ENCODE data around the gene RCE1.

Gene RCE1

DNA sequence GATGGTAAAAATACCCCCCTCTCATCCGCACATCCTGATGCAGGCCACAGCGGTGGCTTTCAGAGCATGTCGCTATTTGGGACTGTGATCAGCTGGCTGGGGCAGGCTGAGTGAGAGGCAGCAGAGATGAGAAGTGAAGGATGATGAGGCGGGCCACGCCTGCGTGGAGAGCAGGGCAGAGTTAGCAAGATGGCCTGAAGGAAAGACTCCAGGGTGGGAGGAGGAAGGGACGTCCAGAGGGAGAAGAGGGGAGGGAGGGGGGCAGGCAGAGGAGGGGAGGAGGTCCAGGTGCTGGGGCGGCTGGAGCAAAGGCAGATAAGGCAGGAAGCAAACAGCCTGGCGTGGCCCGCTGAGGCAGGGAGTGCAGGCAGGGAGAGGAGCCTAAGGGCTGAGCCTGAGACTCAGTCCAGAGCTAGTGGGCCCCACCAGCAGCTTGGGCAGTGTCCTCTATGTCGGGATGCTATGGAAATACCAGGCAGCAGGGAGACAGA is 42.8 kb downstream of the RCE1 start:
- Histone ChIP-seq H3K27ac (ENCODE audit: low read depth, low read length) (no peak overlapping the region), H3K9me3 (ENCODE audit: low read length) (no peaks in the 10 kb centered on the region), H3K4me3 (ENCODE audit: low read depth in 1 of 2, low read length in 2 of 2) (no peak overlapping the region), H3K36me3 (ENCODE audit: insufficient read depth, low read length) (no peaks in the 10 kb centered on the region), H3K27me3 (ENCODE audit: control insufficient read depth in 1 of 2, insufficient read depth in 2 of 2, low read length in 2 of 2) (no peaks in the 10 kb centered on the region), H3K9ac (ENCODE audit: low read length) (no peak overlapping the region), H3K4me1 (ENCODE audit: insufficient read depth, low read length) (peaks cover 9% of the 10 kb centered on the region)

DNA sequence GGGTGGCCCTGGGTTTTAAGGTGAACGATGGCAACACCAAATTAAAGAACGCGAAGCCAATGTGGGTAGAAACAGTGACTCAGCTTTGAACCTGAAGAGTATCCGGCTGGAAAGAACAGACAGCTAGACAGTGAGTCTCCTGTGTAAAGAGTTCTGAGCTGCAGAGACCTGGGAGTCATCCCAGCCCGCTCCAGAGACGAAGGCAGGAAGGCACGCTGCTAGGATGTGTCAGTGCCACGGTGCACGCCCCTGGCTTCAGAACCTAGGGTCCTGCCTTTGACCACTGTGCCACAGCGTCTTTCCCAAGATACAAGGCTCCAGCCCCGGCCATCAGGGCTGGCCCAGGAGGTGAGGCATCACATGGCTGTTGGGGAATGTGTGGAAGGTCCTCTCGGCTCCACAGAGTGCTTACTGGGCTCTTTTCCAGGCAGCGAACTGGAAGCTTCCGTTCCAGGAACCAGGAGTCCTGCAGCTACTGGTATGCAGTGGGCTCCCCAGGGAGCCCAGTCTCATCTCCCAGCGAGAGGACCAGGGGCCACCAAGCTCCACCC is 43.5 kb downstream of the RCE1 start:
- Histone ChIP-seq H3K9me3 (ENCODE audit: low read length) (no peaks in the 10 kb centered on the region), H3K4me3 (ENCODE audit: low read depth in 1 of 2, low read length in 2 of 2) (no peak overlapping the region), H3K9ac (ENCODE audit: low read length) (no peak overlapping the region), H3K4me1 (ENCODE audit: insufficient read depth, low read length) (peaks cover 9% of the 10 kb centered on the region), H3K27me3 (ENCODE audit: control insufficient read depth in 1 of 2, insufficient read depth in 2 of 2, low read length in 2 of 2) (no peaks in the 10 kb centered on the region), H3K27ac (ENCODE audit: low read depth, low read length) (no peak overlapping the region), H3K36me3 (ENCODE audit: insufficient read depth, low read length) (no peaks in the 10 kb centered on the region)

DNA sequence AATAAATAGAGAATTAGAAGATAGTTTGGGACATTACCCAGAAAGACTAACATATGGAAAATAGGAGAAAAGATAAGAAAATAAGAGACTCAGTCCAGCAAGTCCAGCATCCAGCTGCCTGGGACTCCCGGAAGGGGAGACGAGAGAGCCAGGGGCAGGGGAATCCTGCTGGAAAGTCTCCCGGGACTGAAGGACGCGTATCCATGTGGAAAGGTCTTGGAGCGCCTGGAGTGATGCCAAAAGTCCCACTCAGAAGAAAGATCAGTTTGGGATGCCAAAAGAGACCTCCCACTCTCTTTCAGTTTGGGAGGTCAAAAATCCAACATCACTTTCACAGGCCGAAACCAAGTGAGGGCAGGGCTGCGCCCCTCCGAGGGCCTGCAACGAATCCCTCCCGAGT is 44.3 kb downstream of the RCE1 start:
- H3K9me3 ChIP-seq (ENCODE audit: low read length), result no peaks in the 10 kb centered on the region
- peaks cover 9% of the 10 kb centered on the region for H3K4me1 ChIP-seq (ENCODE audit: insufficient read depth, low read length)
- no peak overlapping the region for H3K27ac ChIP-seq (ENCODE audit: low read depth, low read length)
- no peak overlapping the region for H3K4me3 ChIP-seq (ENCODE audit: low read depth in 1 of 2, low read length in 2 of 2)
- no peaks in the 10 kb centered on the region for H3K27me3 ChIP-seq (ENCODE audit: control insufficient read depth in 1 of 2, insufficient read depth in 2 of 2, low read length in 2 of 2)
- no peak overlapping the region for H3K9ac ChIP-seq (ENCODE audit: low read length)
- no peaks in the 10 kb centered on the region for H3K36me3 ChIP-seq (ENCODE audit: insufficient read depth, low read length)

DNA sequence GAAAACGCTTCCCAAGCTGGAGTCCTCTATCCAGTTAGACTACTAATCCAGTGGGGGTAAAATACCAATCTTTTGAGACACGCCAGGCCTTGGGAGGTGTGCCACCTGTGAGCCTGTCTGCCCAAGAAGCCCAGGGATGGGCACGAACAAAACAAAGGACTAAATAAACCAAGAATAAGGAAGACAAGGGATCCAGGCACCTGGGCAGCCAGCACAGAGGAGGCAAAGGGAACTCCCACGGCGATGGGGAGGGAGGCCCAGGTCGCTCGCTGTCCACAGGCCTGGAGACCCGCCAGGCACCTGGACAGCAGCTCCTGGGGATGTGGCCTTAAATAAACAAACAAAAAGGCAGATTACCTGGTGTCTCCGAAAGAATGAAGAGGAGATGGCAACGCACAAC is 45.0 kb downstream of the RCE1 start:
- Histone ChIP-seq H3K4me1 (ENCODE audit: insufficient read depth, low read length) (peaks cover 2% of the 10 kb centered on the region), H3K9ac (ENCODE audit: low read length) (no peak overlapping the region), H3K27ac (ENCODE audit: low read depth, low read length) (no peak overlapping the region), H3K4me3 (ENCODE audit: low read depth in 1 of 2, low read length in 2 of 2) (no peak overlapping the region), H3K36me3 (ENCODE audit: insufficient read depth, low read length) (no peaks in the 10 kb centered on the region), H3K9me3 (ENCODE audit: low read length) (no peaks in the 10 kb centered on the region), H3K27me3 (ENCODE audit: control insufficient read depth in 1 of 2, insufficient read depth in 2 of 2, low read length in 2 of 2) (no peaks in the 10 kb centered on the region)

DNA sequence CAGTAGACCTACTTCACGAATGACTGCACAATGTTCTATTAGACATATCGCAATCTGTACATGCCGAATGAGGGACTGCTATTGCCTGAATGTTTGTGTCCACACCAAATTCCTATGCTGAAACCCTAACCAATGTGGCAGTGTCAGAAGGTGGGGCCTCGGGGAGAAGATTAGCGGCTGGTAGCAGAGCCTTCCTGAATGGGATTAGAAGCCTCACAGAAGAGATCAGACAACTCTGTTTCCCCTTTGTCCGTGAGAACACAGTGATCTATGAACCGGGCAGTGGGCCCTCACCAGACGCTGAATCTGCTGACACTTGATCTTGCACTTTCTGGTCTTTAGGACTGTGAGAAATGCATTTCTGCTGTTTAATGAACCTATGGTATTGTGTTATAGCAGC is 46.7 kb downstream of the RCE1 start:
- Histone ChIP-seq H3K4me1 (ENCODE audit: insufficient read depth, low read length) (no peaks in the 10 kb centered on the region), H3K27ac (ENCODE audit: low read depth, low read length) (no peak overlapping the region), H3K36me3 (ENCODE audit: insufficient read depth, low read length) (no peaks in the 10 kb centered on the region), H3K4me3 (ENCODE audit: low read depth in 1 of 2, low read length in 2 of 2) (no peak overlapping the region), H3K27me3 (ENCODE audit: control insufficient read depth in 1 of 2, insufficient read depth in 2 of 2, low read length in 2 of 2) (no peaks in the 10 kb centered on the region), H3K9ac (ENCODE audit: low read length) (no peak overlapping the region), H3K9me3 (ENCODE audit: low read length) (no peaks in the 10 kb centered on the region)

DNA sequence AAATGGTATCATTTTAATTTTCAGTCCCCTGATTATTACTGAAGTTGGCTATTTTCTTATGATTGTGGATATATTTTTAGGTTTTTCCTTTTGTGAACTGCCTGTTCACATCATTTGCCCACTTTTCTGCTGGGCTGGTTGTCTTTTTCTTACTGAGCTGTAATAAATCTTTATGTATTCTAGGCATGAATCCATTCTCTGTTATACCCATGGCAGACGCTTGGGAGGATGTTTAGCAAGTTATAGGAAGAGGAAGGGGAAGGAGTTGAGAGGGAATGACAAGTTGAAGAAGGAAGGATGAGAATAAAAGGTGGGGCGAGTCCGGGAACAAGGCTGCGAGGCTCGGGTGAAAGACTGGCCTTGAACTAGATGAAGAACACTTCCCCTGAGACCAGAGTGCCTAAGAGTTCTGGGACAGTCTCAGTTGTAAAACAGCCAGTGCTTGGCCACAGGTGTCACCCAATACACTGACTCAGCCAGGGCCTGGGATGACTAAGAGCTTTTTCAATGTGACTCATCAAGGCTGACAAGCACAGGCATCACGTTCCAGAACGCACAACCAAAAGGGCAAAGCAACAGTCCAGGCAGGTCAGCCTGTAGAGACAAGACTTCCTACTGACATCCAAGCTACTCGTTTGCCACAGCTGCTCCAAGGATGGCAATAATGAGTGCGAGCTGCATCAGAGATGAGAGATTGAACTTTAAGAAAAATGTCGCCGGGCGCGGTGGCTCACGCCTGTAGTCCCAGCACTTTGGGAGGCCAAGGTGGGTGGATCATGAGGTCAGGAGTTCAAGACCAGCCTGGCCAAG is 48.8 kb downstream of the RCE1 start:
- no peaks in the 10 kb centered on the region for H3K4me1 ChIP-seq (ENCODE audit: insufficient read depth, low read length)
- no peaks in the 10 kb centered on the region for H3K9me3 ChIP-seq (ENCODE audit: low read length)
- H3K27ac ChIP-seq (ENCODE audit: low read depth, low read length), result no peak overlapping the region
- no peaks in the 10 kb centered on the region for H3K36me3 ChIP-seq (ENCODE audit: insufficient read depth, low read length)
- H3K4me3 ChIP-seq (ENCODE audit: low read depth in 1 of 2, low read length in 2 of 2), result no peak overlapping the region
- H3K9ac ChIP-seq (ENCODE audit: low read length), result no peak overlapping the region
- no peaks in the 10 kb centered on the region for H3K27me3 ChIP-seq (ENCODE audit: control insufficient read depth in 1 of 2, insufficient read depth in 2 of 2, low read length in 2 of 2)

DNA sequence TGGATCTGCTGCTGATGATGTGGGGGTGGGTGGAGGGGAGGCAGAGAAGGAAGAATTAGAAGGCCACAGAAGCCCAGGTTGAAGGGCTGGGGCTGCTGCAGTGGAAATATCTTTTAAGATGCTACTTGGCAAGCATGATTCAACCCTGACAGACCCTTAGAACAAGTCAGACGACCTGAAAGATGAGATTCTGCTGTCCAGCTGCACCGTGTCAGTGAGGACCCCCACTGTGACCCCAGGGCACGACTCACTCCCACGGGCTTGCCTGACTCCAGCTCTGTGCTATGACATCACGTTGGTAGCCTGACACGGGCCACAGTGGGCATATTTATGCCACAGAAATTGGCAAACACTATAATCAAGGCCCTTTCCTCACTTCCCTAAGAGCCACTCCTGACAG is 49.7 kb downstream of the RCE1 start:
- Histone ChIP-seq H3K27me3 (ENCODE audit: control insufficient read depth in 1 of 2, insufficient read depth in 2 of 2, low read length in 2 of 2) (no peaks in the 10 kb centered on the region), H3K36me3 (ENCODE audit: insufficient read depth, low read length) (no peaks in the 10 kb centered on the region), H3K4me3 (ENCODE audit: low read depth in 1 of 2, low read length in 2 of 2) (no peak overlapping the region), H3K4me1 (ENCODE audit: insufficient read depth, low read length) (no peaks in the 10 kb centered on the region), H3K9ac (ENCODE audit: low read length) (no peak overlapping the region), H3K9me3 (ENCODE audit: low read length) (no peaks in the 10 kb centered on the region), H3K27ac (ENCODE audit: low read depth, low read length) (no peak overlapping the region)

DNA sequence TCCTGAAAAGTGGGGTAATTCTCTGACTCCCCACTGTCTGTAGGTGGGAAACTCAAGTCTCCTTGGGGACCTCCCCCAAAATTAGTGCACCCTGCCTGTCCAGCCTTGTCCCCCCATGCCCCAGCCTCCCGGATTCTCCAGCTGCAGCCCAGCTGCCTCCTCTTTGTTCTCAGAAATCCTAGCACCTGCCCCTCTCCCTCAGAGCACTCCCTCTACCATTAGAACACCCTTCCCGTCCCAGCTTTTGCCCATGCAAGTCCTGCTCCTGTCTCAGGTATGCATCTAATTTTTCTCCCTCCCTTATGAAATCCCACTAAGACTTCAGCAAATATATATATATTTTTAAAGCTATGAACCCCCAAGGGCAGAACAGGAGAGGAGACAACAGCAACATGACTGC is 50.9 kb downstream of the RCE1 start:
- Histone ChIP-seq H3K9ac (ENCODE audit: low read length) (no peak overlapping the region), H3K27ac (ENCODE audit: low read depth, low read length) (no peak overlapping the region), H3K9me3 (ENCODE audit: low read length) (no peaks in the 10 kb centered on the region), H3K4me1 (ENCODE audit: insufficient read depth, low read length) (no peaks in the 10 kb centered on the region), H3K27me3 (ENCODE audit: control insufficient read depth in 1 of 2, insufficient read depth in 2 of 2, low read length in 2 of 2) (no peaks in the 10 kb centered on the region), H3K4me3 (ENCODE audit: low read depth in 1 of 2, low read length in 2 of 2) (no peak overlapping the region), H3K36me3 (ENCODE audit: insufficient read depth, low read length) (no peaks in the 10 kb centered on the region)
